Putamen (tissue), 1 donor: ENCODE data around the gene ASB18.
"Not testable (repeated sequence)": the region's sequence is repeated elsewhere in the genome, so short reads cannot be mapped to it uniquely, and the experiment has no call there.

Source experiments
- DNase-seq: peaks from one replicate; pipeline ENCODE4 v3.0.0-alpha.2; 2016; ENCODE audit warnings: low spot score

The ASB18 gene

DNA sequence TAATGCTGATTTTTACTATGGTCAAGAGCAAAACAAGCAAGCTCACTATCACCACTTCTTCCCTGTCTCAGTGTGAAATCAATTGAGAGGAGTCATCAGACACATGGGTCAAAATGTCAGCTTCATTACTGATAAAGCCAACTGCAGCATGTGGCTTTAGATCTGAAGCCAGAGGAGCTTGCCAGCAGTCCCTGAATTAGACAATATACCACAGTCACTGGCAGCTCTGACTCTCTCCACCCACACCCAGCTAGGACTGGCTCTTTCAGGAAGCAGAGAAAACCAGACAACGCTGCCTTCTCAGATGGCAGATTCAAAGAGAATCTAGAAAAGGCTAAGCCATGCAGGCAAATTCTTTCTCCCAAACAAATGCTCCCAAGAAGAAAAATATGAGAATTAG, 20.0 kb upstream of the ASB18 start:
- no peak for DNase-seq

DNA sequence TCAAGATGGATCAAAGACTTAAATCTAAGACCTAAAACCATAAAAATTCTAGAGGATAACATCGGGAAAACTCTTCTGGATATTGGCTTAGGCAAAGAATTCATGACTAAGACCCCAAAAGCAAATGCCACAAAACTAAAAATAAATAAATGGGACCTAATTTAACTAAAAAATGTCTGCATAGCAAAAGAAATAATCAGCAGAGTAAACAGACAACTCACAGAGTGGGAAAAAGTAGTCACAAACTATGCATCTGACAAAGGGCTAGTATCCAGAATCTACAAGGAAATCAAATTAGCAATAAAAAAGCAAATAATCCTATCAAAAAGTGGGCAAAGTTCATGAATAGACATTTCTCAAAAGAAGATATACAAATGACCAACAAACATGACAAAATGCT, 18.2 kb upstream of the ASB18 start:
- no peak for DNase-seq

GRCh38 chr2:236281423-236281822, 17.2 kb upstream of the ASB18 start:
- no peak for DNase-seq

GRCh38 chr2:236273126-236273525, 8.9 kb upstream of the ASB18 start:
- DNase-seq, result no peak

GRCh38 chr2:236271851-236272250, 7.6 kb upstream of the ASB18 start:
- DNase-seq, result no peak

DNA sequence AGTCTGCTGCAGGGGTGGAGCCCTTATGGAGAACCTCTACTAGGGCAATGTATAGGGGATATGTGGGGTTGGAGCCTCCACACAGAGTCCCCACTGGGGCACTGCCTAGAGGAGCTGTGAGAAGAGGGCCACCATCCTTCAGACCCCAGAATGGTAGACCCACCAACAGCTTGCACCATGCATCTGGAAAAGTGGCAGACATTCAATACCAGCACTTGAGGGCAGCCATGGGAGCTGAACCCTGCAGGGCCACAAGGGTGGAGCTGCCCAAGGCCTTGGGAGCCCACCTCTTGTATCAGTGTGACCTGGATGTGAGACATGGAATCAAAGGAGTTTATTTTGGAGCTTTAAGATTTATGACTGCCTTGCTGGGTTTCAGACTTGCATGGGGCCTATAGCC, 5.7 kb upstream of the ASB18 start:
- DNase-seq, result not testable (repeated sequence)

- no peak for DNase-seq
Measured at GRCh38 chr2:236265675-236266074, 1.5 kb upstream of the ASB18 start.

- DNase-seq, result no peak
Measured at GRCh38 chr2:236262238-236262637, 2.0 kb downstream of the ASB18 start.

- DNase-seq, result no peak
Measured at GRCh38 chr2:236261452-236261851, 2.8 kb downstream of the ASB18 start.

DNA sequence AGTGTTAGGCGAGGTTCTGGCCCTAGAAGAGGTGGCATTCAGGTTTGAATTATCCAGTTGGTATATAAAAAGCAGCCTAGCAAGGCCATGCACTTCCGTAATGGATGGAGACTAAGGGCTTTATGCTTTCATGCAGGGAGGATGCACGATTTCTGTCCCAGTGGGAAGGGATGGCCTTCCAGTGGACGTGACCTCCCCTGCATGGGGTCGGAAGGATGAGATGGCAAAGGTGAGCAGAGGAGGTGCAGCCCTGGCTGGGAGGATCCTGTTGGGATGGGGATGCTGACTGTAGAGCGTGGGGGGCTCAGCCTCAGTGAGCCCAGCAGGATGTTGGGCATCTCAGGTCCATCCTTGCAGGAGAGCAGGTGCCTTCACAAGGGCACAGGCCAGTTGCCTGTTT, 4.8 kb downstream of the ASB18 start:
- no peak for DNase-seq

DNA sequence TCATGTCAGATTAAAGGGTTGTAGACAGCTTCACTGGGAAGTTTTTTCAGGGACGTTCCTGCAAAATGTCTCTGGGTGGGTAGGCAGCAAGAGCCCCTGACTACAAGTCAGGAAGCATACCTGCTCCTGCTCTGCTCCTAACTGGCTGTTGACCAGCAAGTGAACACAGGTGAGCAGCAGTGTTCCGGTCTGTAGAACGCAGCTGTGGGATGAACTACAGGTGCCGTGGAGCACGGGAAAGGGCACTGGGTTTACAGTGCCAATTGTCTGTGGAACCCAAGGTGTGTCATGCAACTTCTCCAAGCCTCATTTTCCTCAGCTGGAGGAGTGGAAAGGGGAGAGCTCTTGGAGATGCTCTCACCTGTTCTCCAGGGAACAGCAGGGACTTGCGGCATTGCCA, 6.6 kb downstream of the ASB18 start:
- no peak for DNase-seq

GRCh38 chr2:236257136-236257535, 7.1 kb downstream of the ASB18 start:
- no peak for DNase-seq

- DNase-seq, result no peak
Measured at GRCh38 chr2:236256366-236256985, 7.7 kb downstream of the ASB18 start.

DNA sequence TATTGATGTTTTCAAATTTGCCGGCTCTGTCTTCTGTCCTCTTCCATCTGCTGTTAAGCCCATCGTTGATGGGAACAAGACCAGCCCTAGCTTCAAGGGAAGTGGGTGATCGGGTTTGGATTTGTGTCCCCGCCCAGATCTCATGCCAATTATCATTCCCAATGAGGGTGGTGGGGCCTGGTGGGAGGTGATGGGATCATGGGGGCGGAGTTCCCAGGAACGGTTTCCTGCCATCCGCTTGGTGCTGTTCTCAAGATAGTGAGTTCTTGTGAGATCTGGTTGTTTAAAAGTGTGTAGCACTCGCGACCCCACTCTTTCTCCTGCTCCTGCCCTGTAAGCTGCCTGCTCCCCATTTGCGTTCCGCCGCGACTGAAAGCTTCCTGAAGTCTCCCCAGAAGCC, 9.5 kb downstream of the ASB18 start:
- no peak for DNase-seq

- no peak for DNase-seq
Measured at GRCh38 chr2:236254001-236254400, 10.2 kb downstream of the ASB18 start.

GRCh38 chr2:236252602-236253001, 11.6 kb downstream of the ASB18 start:
- DNase-seq, result no peak

DNA sequence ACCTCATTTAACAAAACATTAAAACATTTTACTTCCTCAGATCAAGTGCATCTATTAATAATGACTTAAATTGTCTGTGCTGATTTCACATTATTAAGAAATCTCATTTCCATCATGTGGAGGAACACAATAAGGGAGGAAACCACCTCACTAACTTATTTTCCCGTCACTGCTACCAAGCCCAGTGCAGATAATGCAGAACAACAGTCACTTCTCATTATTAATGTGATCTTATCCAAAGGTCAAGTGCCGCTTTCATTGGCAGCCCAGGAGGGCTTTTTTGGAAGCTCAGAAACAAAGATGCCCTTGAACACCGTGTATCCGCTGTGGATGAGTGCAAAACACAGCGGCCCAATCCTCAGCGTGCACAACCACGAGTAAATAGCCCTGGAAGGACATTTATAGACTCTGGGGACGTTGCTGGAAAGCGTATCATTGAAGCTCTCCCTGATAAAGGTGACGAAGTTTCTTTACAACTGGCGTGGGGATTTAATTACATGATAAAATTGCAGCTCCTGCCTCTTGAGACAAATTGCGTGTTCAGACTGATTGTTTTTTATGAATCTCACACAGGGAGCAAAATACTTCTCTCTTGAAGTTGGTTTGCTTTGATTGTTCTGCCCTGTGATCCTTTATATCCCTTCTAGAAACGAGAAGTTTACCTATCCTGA, 13.2 kb downstream of the ASB18 start:
- no peak for DNase-seq

DNA sequence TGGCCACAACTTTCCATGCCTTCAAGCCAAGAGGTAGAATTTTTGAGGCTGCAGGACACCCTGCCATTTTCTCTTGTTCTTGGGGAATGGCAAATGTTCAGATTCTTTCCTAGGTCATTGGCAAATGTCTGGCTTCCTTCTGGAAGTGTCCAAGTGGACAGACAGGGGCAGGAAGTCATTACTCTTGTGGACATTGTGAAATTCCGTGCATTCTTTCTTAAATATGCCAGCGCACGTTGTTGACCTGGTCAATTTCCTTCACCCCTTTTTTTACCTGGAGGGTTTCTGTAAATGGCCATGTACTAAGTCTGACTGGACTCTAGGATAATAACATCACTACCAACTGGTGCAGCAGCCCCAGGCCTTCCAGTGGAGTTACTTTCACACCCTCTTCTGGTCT, 13.9 kb downstream of the ASB18 start:
- no peak for DNase-seq

DNA sequence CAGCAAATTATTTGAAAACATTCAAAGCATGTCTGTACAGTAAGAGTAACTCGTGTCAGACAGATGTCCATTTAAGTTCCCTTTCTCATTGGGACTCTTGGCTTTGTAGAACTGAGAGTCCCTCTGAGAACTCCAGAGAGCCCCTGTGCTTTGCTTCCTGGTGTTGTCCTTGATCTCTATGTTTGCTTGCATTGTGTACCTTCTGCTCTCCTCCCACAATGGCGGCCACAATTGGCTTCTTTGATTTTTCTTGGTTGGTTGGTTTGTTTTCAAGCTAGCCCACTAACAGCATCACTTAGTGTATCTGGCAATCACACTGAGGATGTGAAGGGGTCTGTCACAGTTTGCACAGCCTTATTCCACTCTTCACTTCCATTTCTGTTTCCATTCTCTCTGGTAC, 15.1 kb downstream of the ASB18 start:
- DNase-seq, result no peak

- no peak for DNase-seq
Measured at GRCh38 chr2:236246711-236247246, 17.4 kb downstream of the ASB18 start.

DNA sequence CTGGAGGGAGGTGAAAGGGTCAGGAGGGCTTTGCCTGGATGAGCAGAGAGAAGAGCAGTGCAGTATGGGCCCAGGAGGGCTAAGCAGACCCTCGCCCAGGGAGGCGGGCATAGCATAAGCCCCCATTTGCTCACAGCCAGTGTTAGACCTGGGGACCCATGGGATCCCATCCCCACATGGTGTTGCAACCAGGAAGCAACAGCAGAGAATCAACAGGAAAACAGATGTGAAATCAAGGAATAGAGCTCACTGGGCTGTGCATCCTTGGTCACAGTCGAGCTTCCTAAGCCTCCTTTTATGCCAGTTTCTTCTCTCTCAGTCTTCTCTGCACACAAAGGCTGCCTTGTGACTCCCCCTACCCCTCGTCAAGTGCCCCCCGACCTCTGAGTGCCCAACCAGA, 19.9 kb downstream of the ASB18 start:
- DNase-seq, result no peak

DNA sequence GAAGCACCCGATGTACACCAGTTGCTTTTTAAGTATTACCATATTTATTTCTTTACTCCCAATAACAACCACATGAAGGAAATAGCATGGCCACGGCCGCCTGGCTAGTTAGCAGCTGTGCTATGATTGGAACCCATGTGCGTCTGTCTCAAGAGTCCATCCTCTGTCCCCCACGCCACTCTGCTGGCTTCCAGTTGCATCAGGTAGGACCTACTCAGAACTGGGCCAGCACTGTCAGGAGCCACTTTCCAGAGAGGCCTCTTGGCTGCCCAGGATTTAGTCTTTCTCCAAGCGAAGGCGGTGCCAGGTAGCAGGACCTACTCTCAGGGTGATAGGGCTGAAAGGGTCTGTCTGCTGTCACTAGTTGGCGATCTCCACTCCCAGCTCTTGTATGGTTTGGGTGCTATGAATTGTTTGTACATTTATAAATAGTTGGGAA, 22.1 kb downstream of the ASB18 start:
- DNase-seq, result no peak

- no peak for DNase-seq
Measured at GRCh38 chr2:236241181-236242056, 22.8 kb downstream of the ASB18 start.
